Stomach (tissue), 9 donors: ENCODE results near the gene RNF166. TPM values are rescaled to one million over a fixed set of nuclear protein-coding genes. Genes with fewer than 3 reads are reported as not detected.

ENCODE experiments used
- DNase-seq, 2 donors: peaks; one replicate each; pipeline versions ENCODE4 v3.0.0 to v3.0.0-alpha.2; 2013 to 2019
- H3K27ac ChIP-seq, 5 donors: fragments of 200-600 bp in 4 of 5; sonication (generic) in 4 of 5; one replicate each; pipeline ENCODE4 v1.5.1; 2013 to 2019; ENCODE audit warnings: mild to moderate bottlenecking in 1 of 5, moderate library complexity in 1 of 5
- H3K27me3 ChIP-seq, 3 donors: fragments of 200-600 bp; sonication (generic); one replicate each; pipeline ENCODE4 v1.5.1; 2017 to 2019; ENCODE audit warnings: mixed run types in 1 of 3
- H3K36me3 ChIP-seq, 4 donors: fragments of 200-600 bp; sonication (generic); 1 replicate in 3 of 4; 2 replicates in 1 of 4; pipeline ENCODE4 v1.5.1; 2016 to 2019
- H3K4me1 ChIP-seq, 4 donors: fragments of 200-600 bp; sonication (generic); one replicate each; pipeline ENCODE4 v1.5.1; 2016 to 2019
- H3K4me3 ChIP-seq, 4 donors: fragments of 200-600 bp; sonication (generic) in 3 of 4; one replicate each; pipeline ENCODE4 v1.5.1; 2016 to 2019; ENCODE audit warnings: mild to moderate bottlenecking in 1 of 4
- H3K9me3 ChIP-seq, 4 donors: fragments of 200-600 bp; sonication (generic); one replicate each; pipeline ENCODE4 v1.5.1; 2016 to 2019
- EP300 ChIP-seq: sonication (generic); formaldehyde crosslinking; IDR thresholded peaks from one replicate; pipeline ENCODE4 v1.6.1; 2017; ENCODE audit warnings: antibody characterized with exemption
- POLR2A ChIP-seq, 4 donors: fragments of 450-650 bp; IDR thresholded peaks; one replicate each; pipeline ENCODE4 v1.6.1; 2016; ENCODE audit warnings: antibody characterized with exemption in 4 of 4, control low read depth in 2 of 4, mild to moderate bottlenecking in 1 of 4, moderate library complexity in 1 of 4
- POLR2AphosphoS5 ChIP-seq, 3 donors: sonication (generic); formaldehyde crosslinking; IDR thresholded peaks; one replicate each; pipeline ENCODE4 v1.6.1; 2016; ENCODE audit warnings: antibody characterized with exemption in 3 of 3
- WGBS, 5 donors: extraction: QIAGEN DNeasy Blood & Tissue Kit in 3 of 5; methylation state at CpG; one replicate each; pipeline versions ENCODE4 v1.1.5 to v1.1.7; 2013 to 2018; 5-methylcytosine and 5-hydroxymethylcytosine counted together
- intact Hi-C: fragments of 100-400 bp; cut with DNase I; formaldehyde crosslinking; loops from one replicate; pipeline ENCODE4 v1.15.1; 2023; ENCODE audit warnings: low total_unique reads
- polyA plus RNA-seq, 3 donors: library from polyadenylated mRNA; stranded (reverse); fragments of 200-250 nt; gene quantifications; one replicate each; pipeline ENCODE4 v1.2.3, GENCODE V29; 2013
- total RNA-seq, 5 donors: library from RNA; depleted of rRNA; stranded (reverse); fragments of >200 nt; gene quantifications; one replicate each; pipeline versions ENCODE4 v1.1.0 to v1.2.3, GENCODE V29; 2014 to 2016
- TF ChIP-seq, protein P1 (sequence below), 7 experiments: fragments of 450-650 bp in 4 of 7; fragments of 200-600 bp in 3 of 7; sonication (generic) in 3 of 7; IDR thresholded peaks; one replicate each; pipeline ENCODE4 v1.5.1; 2016 to 2019; ENCODE audit warnings: antibody characterized with exemption in 7 of 7, control low read depth in 2 of 7, mild to moderate bottlenecking in 1 of 7
- donor health status: healthy with polysubstance abuse.
- donor health status: Bipolar disorder and iron deficiency.
- donor health status: healthy.

Gene RNF166
- total and polyA plus RNA-seq, 8 donors: 8.8 to 31.9 (median 13.9) TPM

GRCh38 chr16:88739977-88740726, 33.9 kb upstream of the RNF166 start:
- DNase-seq: no peak
- H3K4me3 ChIP-seq: no peak overlapping the region
- H3K36me3 ChIP-seq: peaks cover 27 to 71% (median 63%) of the 10 kb centered on the region in 4 donors
- H3K9me3 ChIP-seq: no peaks in the 10 kb centered on the region
- 86 to 94% (median 92%) methylated on average over 17 to 33 of the region's 33 CpGs for WGBS, 5 donors
- H3K27ac ChIP-seq: no peak overlapping the region
- no peaks in the 10 kb centered on the region for H3K27me3 ChIP-seq
- peaks cover 18 to 34% (median 29%) of the 10 kb centered on the region in 4 donors for H3K4me1 ChIP-seq
- intact Hi-C loops: loop anchor here (5.0 to 10.0 kb wide), 3 partner anchors 47 to 475 kb away; partner anchors contain the start of genes CDH15, PIEZO1 and ZNF778
- TF ChIP-seq, protein P1, sequence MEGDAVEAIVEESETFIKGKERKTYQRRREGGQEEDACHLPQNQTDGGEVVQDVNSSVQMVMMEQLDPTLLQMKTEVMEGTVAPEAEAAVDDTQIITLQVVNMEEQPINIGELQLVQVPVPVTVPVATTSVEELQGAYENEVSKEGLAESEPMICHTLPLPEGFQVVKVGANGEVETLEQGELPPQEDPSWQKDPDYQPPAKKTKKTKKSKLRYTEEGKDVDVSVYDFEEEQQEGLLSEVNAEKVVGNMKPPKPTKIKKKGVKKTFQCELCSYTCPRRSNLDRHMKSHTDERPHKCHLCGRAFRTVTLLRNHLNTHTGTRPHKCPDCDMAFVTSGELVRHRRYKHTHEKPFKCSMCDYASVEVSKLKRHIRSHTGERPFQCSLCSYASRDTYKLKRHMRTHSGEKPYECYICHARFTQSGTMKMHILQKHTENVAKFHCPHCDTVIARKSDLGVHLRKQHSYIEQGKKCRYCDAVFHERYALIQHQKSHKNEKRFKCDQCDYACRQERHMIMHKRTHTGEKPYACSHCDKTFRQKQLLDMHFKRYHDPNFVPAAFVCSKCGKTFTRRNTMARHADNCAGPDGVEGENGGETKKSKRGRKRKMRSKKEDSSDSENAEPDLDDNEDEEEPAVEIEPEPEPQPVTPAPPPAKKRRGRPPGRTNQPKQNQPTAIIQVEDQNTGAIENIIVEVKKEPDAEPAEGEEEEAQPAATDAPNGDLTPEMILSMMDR (IDR thresholded peaks at IDR 0.05): no peak
- no peak for TF ChIP-seq EP300
- no peak for TF ChIP-seq POLR2AphosphoS5 (IDR thresholded peaks at IDR 0.05)
- no peak for TF ChIP-seq POLR2A (IDR thresholded peaks at IDR 0.05)

DNA sequence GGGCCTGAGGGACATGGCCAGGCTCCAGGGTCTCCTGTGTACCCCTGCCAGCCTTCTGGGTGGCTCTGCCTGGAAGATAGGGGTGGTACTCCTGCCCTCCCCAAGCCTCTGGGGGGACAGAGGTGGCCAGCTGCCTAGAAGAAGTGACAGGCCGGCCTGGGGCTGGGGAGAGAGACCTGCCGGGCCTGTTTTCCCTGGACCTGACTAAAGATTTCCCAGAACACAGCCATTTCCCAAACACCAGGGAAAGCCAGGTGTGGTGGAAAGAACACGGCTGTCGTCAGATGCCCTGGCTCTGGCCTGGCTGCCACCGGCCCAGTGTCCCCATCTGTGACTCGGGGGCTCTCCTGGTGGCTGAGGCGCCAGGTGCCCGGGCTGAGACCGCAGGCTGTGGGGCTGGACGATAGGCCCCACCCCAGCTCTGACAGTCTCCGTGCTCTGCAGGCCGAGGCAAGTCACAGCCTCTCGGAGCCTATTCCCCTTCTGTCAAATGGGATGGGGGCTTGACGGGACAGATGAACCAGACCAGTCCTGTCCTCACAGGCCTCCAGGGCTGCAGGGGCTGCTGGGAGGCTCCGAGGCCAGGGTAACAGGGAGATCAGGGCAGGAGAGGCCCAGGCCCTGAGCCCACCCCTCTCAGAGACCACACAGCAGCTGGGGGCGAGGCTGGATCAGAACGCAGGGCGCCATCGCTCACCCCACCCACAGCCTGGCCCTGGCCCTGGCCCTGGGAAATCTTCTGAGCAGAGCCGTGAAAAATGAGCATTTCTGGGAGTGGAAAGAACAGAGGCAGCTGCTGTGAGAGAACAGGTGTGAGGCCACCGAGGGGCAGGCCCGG, 33.1 kb upstream of the RNF166 start:
- 84 to 88% (median 86%) methylated on average over 19 to 22 of the region's 22 CpGs for WGBS, 5 donors
- peaks cover 35 to 79% (median 71%) of the 10 kb centered on the region in 4 donors for H3K36me3 ChIP-seq

DNA sequence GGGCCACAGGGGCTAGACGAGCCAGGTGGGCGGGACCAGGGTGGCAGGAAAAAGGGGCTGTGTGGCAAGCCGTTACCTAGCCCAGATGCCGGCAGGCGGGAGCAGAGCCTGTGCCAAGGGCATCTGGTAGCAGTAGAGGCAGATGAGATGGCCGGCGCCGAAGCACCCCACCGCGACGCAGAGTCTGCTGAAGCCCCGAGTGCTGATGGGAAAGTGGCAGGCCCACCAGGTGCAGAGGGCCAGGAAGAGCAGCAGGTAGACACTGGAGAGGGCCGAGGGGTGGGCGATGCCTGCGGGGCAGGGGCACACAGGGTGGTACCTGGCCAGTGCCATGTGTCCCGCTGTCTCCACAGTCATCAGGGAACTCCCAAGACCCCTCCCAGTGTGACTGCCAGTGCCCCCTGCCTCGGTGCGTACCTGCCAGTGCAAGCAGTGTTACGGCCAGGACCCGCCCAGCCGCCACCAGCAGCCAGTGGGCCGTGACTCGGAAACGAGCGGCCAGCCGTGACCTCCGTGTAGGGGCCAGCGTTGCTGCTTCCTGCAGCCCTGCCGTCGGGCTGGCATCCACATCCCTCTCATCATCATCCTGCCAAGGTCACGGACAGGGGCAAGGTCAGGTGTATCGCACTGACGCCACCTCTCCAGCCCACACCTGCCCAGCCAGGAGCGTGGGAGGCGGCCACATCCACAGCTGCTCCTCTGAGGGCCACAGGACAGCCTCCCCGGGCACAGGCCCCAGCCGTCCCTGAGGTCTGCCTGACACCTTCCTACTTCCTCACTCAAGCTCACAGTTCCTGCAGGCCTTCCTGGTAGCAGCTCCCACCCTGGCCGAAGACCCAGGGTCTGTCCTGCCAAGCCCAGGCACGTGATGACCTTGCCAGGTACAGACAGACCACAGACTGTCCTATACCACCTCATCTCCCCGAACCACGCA, 32.2 kb upstream of the RNF166 start:
- H3K27me3 ChIP-seq: no peaks in the 10 kb centered on the region
- no peaks in the 10 kb centered on the region for H3K9me3 ChIP-seq
- 86 to 91% (median 91%) methylated on average over 31 to 41 of the region's 41 CpGs for WGBS, 5 donors
- no peak for TF ChIP-seq POLR2AphosphoS5 (IDR thresholded peaks at IDR 0.05)
- no peak for TF ChIP-seq POLR2A (IDR thresholded peaks at IDR 0.05)
- TF ChIP-seq, protein P1 (IDR thresholded peaks at IDR 0.05): no peak
- no peak for DNase-seq
- peaks cover 44 to 88% (median 80%) of the 10 kb centered on the region in 4 donors for H3K36me3 ChIP-seq
- H3K27ac ChIP-seq: peak overlapping the region in 1 of 5 donors; percentile 25
- no peak overlapping the region for H3K4me3 ChIP-seq
- peaks cover 1 to 16% (median 13%) of the 10 kb centered on the region in 4 donors for H3K4me1 ChIP-seq
- intact Hi-C loops: loop anchor here (10.0 kb wide), 2 partner anchors 436 to 476 kb away; partner anchors contain the start of genes CDH15 and ZNF778

More for the DNA sequence above, 33.1 kb upstream of the RNF166 start:
- no peaks in the 10 kb centered on the region for H3K9me3 ChIP-seq
- DNase-seq: no peak
- intact Hi-C loops: loop anchor here (10.0 kb wide), 2 partner anchors 435 to 475 kb away; partner anchors contain the start of genes CDH15 and ZNF778
- H3K27me3 ChIP-seq: no peaks in the 10 kb centered on the region
- peaks cover 11 to 26% (median 23%) of the 10 kb centered on the region in 4 donors for H3K4me1 ChIP-seq
- no peak for TF ChIP-seq EP300
- TF ChIP-seq, protein P1 (IDR thresholded peaks at IDR 0.05): no peak
- TF ChIP-seq POLR2A (IDR thresholded peaks at IDR 0.05): no peak
- TF ChIP-seq POLR2AphosphoS5 (IDR thresholded peaks at IDR 0.05): no peak
- H3K4me3 ChIP-seq: no peak overlapping the region
- H3K27ac ChIP-seq: no peak overlapping the region
